IMR-90 (cell line): ENCODE data around the gene SUGCT. TPM values are rescaled to one million over a fixed set of nuclear protein-coding genes. Genes with fewer than 3 reads are reported as not detected.

Experiments
- ATAC-seq: fragments of 200-7000 bp; cut with Tn5 transposase; 2 replicates; pipeline ENCODE4 v1.9.1; 2020; ENCODE audit warnings: low read depth, mild to moderate bottlenecking, moderate library complexity
- BruUV-seq: library from RNA; stranded (reverse); fragments of 400-500 nt; replicated peaks from 2 replicates; lab custom pipeline; 2021; lab: Mats Ljungman, UMichigan
- CTCF ChIA-PET: fragments of 300-600 bp; formaldehyde crosslinking; extraction: SDS; loops from one replicate; lab custom pipeline; 2021; ENCODE audit warnings: antibody characterized with exemption; lab: Yijun Ruan, JAX
- POLR2A ChIA-PET: fragments of 300-600 bp; sonication (Branson Sonifier 250); formaldehyde crosslinking; loops from one replicate; lab custom pipeline; 2022; ENCODE audit warnings: antibody characterized with exemption; ENCODE audit not compliant: unreplicated experiment; lab: Charles Lee
- DNase-seq: peaks from one replicate; pipeline ENCODE4 v3.0.0; 2013
- H2AFZ ChIP-seq: replicated peaks from 2 replicates; pipeline ENCODE3; 2013; ENCODE audit warnings: low read length, mild to moderate bottlenecking; ENCODE audit not compliant: poor library complexity
- H2AK5ac ChIP-seq: 2 replicates; pipeline ENCODE4 v1.6.1; 2013; ENCODE audit warnings: low read depth, low read length, inconsistent platforms
- H2AK9ac ChIP-seq: replicated peaks from 2 replicates; pipeline ENCODE3; 2013; ENCODE audit warnings: mild to moderate bottlenecking, low read depth, low read length, moderate library complexity; ENCODE audit not compliant: poor library complexity
- H2BK120ac ChIP-seq: 2 replicates; pipeline ENCODE4 v1.6.1; 2013; ENCODE audit warnings: low read depth, low read length, inconsistent platforms
- H2BK15ac ChIP-seq: 3 replicates; pipeline ENCODE4 v1.6.1; 2013; ENCODE audit warnings: low read depth, low read length, inconsistent platforms
- H2BK20ac ChIP-seq: 2 replicates; pipeline ENCODE4 v1.6.1; 2013; ENCODE audit warnings: low read depth, mild to moderate bottlenecking, inconsistent platforms, low read length, moderate library complexity
- H2BK5ac ChIP-seq: 2 replicates; pipeline ENCODE4 v1.6.1; 2013; ENCODE audit warnings: mild to moderate bottlenecking, low read depth, low read length, inconsistent platforms; ENCODE audit not compliant: poor library complexity, severe bottlenecking
- H3K14ac ChIP-seq: replicated peaks from 2 replicates; pipeline ENCODE4 v1.6.1; 2013; ENCODE audit warnings: low read depth, low read length, inconsistent platforms
- H3K18ac ChIP-seq: 2 replicates; pipeline ENCODE4 v1.6.1; 2013; ENCODE audit warnings: low read depth, low read length, control low read depth
- H3K23ac ChIP-seq: 2 replicates; pipeline ENCODE4 v1.6.1; 2013; ENCODE audit warnings: low read depth, low read length, inconsistent platforms
- H3K27ac ChIP-seq: 2 replicates; pipeline ENCODE4 v1.5.1; 2013; ENCODE audit warnings: mild to moderate bottlenecking, control low read depth, low read length; ENCODE audit not compliant: insufficient read depth
- H3K27me3 ChIP-seq: 2 replicates; pipeline ENCODE4 v1.6.1; 2013; ENCODE audit warnings: low read length; ENCODE audit not compliant: control insufficient read depth, insufficient read depth
- H3K36me3 ChIP-seq: 2 replicates; pipeline ENCODE4 v1.6.1; 2013; ENCODE audit warnings: low read length, mixed read lengths; ENCODE audit not compliant: control insufficient read depth, insufficient read depth
- H3K4ac ChIP-seq: 2 replicates; pipeline ENCODE4 v1.6.1; 2013; ENCODE audit warnings: low read depth, low read length, inconsistent platforms
- H3K4me1 ChIP-seq: 2 replicates; pipeline ENCODE4 v1.6.1; 2013; ENCODE audit warnings: low read length, mixed read lengths; ENCODE audit not compliant: control insufficient read depth, insufficient read depth
- H3K4me2 ChIP-seq: 2 replicates; pipeline ENCODE4 v1.6.1; 2013; ENCODE audit warnings: low read depth, mild to moderate bottlenecking, control low read depth, low read length, moderate library complexity
- H3K4me3 ChIP-seq: 2 replicates; pipeline ENCODE4 v1.5.1; 2013; ENCODE audit warnings: low read depth, mild to moderate bottlenecking, control low read depth, low read length, moderate library complexity; ENCODE audit not compliant: insufficient read depth
- H3K56ac ChIP-seq: 2 replicates; pipeline ENCODE4 v1.6.1; 2013; ENCODE audit warnings: low read length, inconsistent platforms; ENCODE audit not compliant: insufficient read depth; ENCODE audit errors: extremely low read depth
- H3K79me1 ChIP-seq, 2 experiments: 2 replicates each; pipeline ENCODE4 v1.6.1; 2013; ENCODE audit warnings: low read length in 2 of 2, inconsistent platforms in 1 of 2, low read depth in 1 of 2
- H3K9ac ChIP-seq: 2 replicates; pipeline ENCODE4 v1.6.1; 2013; ENCODE audit warnings: low read depth, low read length, control low read depth
- H3K9me1 ChIP-seq: 2 replicates; pipeline ENCODE4 v1.6.1; 2013; ENCODE audit warnings: low read length, inconsistent platforms; ENCODE audit not compliant: insufficient read depth
- H3K9me3 ChIP-seq: 2 replicates; pipeline ENCODE4 v1.6.1; 2013; ENCODE audit warnings: low read length; ENCODE audit not compliant: control insufficient read depth, insufficient read depth
- H4K20me1 ChIP-seq: 2 replicates; pipeline ENCODE4 v1.6.1; 2013; ENCODE audit warnings: low read length, inconsistent platforms; ENCODE audit not compliant: insufficient read depth
- H4K5ac ChIP-seq: 2 replicates; pipeline ENCODE4 v1.6.1; 2013; ENCODE audit warnings: mild to moderate bottlenecking, low read depth, low read length, control low read depth
- H4K8ac ChIP-seq, 2 experiments: 2 replicates each; pipeline ENCODE4 v1.6.1; 2013; ENCODE audit warnings: low read depth in 2 of 2, low read length in 2 of 2, control low read depth in 1 of 2, inconsistent platforms in 1 of 2
- H4K91ac ChIP-seq: 2 replicates; pipeline ENCODE4 v1.6.1; 2013; ENCODE audit warnings: low read depth, low read length, inconsistent platforms; ENCODE audit not compliant: insufficient read depth
- BHLHE40 ChIP-seq: fragments of 150-350 bp; IDR thresholded peaks from 2 replicates; pipeline ENCODE4 v1.6.1; 2016; ENCODE audit warnings: mild to moderate bottlenecking, low read depth, low read length
- FOS ChIP-seq: fragments of 150-350 bp; IDR thresholded peaks from 2 replicates; pipeline ENCODE4 v1.6.1; 2016; ENCODE audit warnings: low read depth, low read length
- RAD21 ChIP-seq: IDR thresholded peaks from 2 replicates; pipeline ENCODE4 v1.6.1; 2012; ENCODE audit warnings: low read length, improper control_type of control experiment
- SMC3 ChIP-seq: fragments of 150-350 bp; IDR thresholded peaks from 2 replicates; pipeline ENCODE4 v1.6.1; 2016; ENCODE audit warnings: low read depth, mild to moderate bottlenecking, antibody characterized with exemption, low read length, moderate library complexity
- USF2 ChIP-seq: fragments of 150-350 bp; IDR thresholded peaks from 2 replicates; pipeline ENCODE4 v1.6.1; 2017; ENCODE audit warnings: mild to moderate bottlenecking, antibody characterized with exemption, low read length, low read depth
- WGBS, 2 experiments: methylation state at CpG; one replicate each; pipeline versions ENCODE4 v1.1.5 to v1.1.7; 2013; ENCODE audit warnings: missing lambda C conversion rate in 2 of 2; ENCODE audit not compliant: insufficient read length in 1 of 2; ENCODE audit errors: extremely low coverage in 2 of 2; 5-methylcytosine and 5-hydroxymethylcytosine counted together
- dilution Hi-C: fragments of 300-500 bp; cut with HindIII; formaldehyde crosslinking; loops from one replicate; pipeline ENCODE4 v1.14.3; 2018; ENCODE audit warnings: low sequenced_read_pairs; ENCODE audit not compliant: unreplicated experiment
- in situ Hi-C: fragments of 300-500 bp; cut with MboI; formaldehyde crosslinking; loops from 3 replicates; pipeline ENCODE4 v1.14.3; 2019; ENCODE audit warnings: low sequenced_read_pairs, inconsistent platforms, mixed read lengths
- intact Hi-C: fragments of 100-400 bp; cut with micrococcal nuclease; formaldehyde crosslinking; loops from 2 replicates; pipeline ENCODE4 v1.10.0; 2022
- polyA plus RNA-seq, 3 experiments: library from polyadenylated mRNA; depleted of rRNA; stranded (reverse); fragments of >200 nt; gene quantifications; 2 replicates each; pipeline ENCODE4 v1.2.3, GENCODE V29; 2012; ENCODE audit warnings: low replicate concordance in 1 of 3
- total RNA-seq: library from RNA; depleted of rRNA; stranded (reverse); fragments of >200 nt; gene quantifications from 2 replicates; pipeline ENCODE4 v1.2.3, GENCODE V29; 2012

The SUGCT gene
- total and polyA plus RNA-seq, 2 of the 4 experiments (the other 2 are of a cell fraction) = 5.9 to 8.3 TPM

GRCh38 chr7:40584667-40585433 is 450.0 kb downstream of the SUGCT start (continued):
- no peak for TF ChIP-seq BHLHE40

GRCh38 chr7:40586197-40586596 is 451.4 kb downstream of the SUGCT start:
- no peaks in the 10 kb centered on the region; the same call in 1 of the 2 replicates for H3K36me3 ChIP-seq
- ATAC-seq (peak; percentile 75), DNase-seq (peak; percentile 83)
- H3K23ac ChIP-seq = no peak overlapping the region
- no peak overlapping the region for H2AK5ac ChIP-seq
- no peaks in the 10 kb centered on the region for H3K9me1 ChIP-seq
- no peaks in the 10 kb centered on the region; the same call in 1 of the 2 replicates for H4K20me1 ChIP-seq
- H3K56ac ChIP-seq = no peak overlapping the region
- ChIA-PET POLR2A (no interaction called here), CTCF (interaction anchor here (1.1 kb wide), 1 partner anchor 356 kb away, joined by 3 read pairs; no protein-coding TSS in a partner anchor)
- no peak overlapping the region for H3K27ac ChIP-seq
- no peaks in the 10 kb centered on the region for H3K27me3 ChIP-seq
- peak overlapping the region; percentile 56; the same call in 1 of the 2 replicates for H2BK20ac ChIP-seq
- in situ Hi-C loops = no loop called here
- no peaks in the 10 kb centered on the region for H3K79me1 ChIP-seq
- H2AFZ ChIP-seq = no peak overlapping the region
- no TSS peak for BruUV-seq
- peak overlapping the region; percentile 28 for H2BK5ac ChIP-seq
- peaks cover 3% of the 10 kb centered on the region; the same call in 1 of the 2 replicates for H3K9me3 ChIP-seq
- no peak overlapping the region for H3K14ac ChIP-seq
- H3K4ac ChIP-seq = no peak overlapping the region; the same call in 1 of the 2 replicates
- H3K9ac ChIP-seq = no peak overlapping the region
- H3K18ac ChIP-seq = peak overlapping the region; percentile 24; the same call in 1 of the 2 replicates
- H2BK120ac ChIP-seq = 0 out of 2 replicates have a peak overlapping the region, but pooled peaks have one; percentile 2
- no peak overlapping the region for H3K4me3 ChIP-seq
- intact Hi-C loops = no loop called here
- no peak overlapping the region for H3K4me2 ChIP-seq
- dilution Hi-C loops = no loop called here
- no peak overlapping the region for H4K91ac ChIP-seq
- no peak for TF ChIP-seq SMC3
- TF ChIP-seq FOS = 0 out of 2 replicates have a peak, but pooled peaks have one; percentile 15
- no peak for TF ChIP-seq RAD21
- no peak for TF ChIP-seq USF2
- no peak overlapping the region for H4K5ac ChIP-seq
- no peak overlapping the region for H2AK9ac ChIP-seq
- H2BK15ac ChIP-seq = no peak overlapping the region
- H4K8ac ChIP-seq = no peak overlapping the region
- peaks cover 4% of the 10 kb centered on the region; the same call in 1 of the 2 replicates for H3K4me1 ChIP-seq
- no CpG with 5 or more reads among the region's 1 CpG for WGBS, 2 experiments
